ENCODE data around the gene TTK.

Gene TTK

GRCh38 chr6:79993911-79994309 is 10.5 kb upstream of the TTK start:
- no peaks in the 10 kb centered on the region for H3K4me1 ChIP-seq (ENCODE audit: control insufficient read depth in 1 of 2, insufficient read depth in 2 of 2, low read length in 2 of 2)
- no peak overlapping the region for H3K4me3 ChIP-seq (ENCODE audit: low read depth in 1 of 2, low read length in 2 of 2)
- no peak overlapping the region for H3K27ac ChIP-seq (ENCODE audit: low read length)
- H3K9me3 ChIP-seq (ENCODE audit: control insufficient read depth in 1 of 2, low read length in 2 of 2), result no peaks in the 10 kb centered on the region
- H3K27me3 ChIP-seq (ENCODE audit: low read depth, low read length), result no peaks in the 10 kb centered on the region
- no peaks in the 10 kb centered on the region for H3K36me3 ChIP-seq (ENCODE audit: control insufficient read depth in 1 of 2, insufficient read depth in 2 of 2, low read length in 2 of 2)

GRCh38 chr6:79997728-79998127 is 6.7 kb upstream of the TTK start:
- H3K27ac ChIP-seq (ENCODE audit: low read length), result no peak overlapping the region
- no peaks in the 10 kb centered on the region for H3K36me3 ChIP-seq (ENCODE audit: control insufficient read depth in 1 of 2, insufficient read depth in 2 of 2, low read length in 2 of 2)
- H3K4me1 ChIP-seq (ENCODE audit: control insufficient read depth in 1 of 2, insufficient read depth in 2 of 2, low read length in 2 of 2), result no peaks in the 10 kb centered on the region
- no peaks in the 10 kb centered on the region for H3K9me3 ChIP-seq (ENCODE audit: control insufficient read depth in 1 of 2, low read length in 2 of 2)
- H3K4me3 ChIP-seq (ENCODE audit: low read depth in 1 of 2, low read length in 2 of 2), result no peak overlapping the region
- H3K27me3 ChIP-seq (ENCODE audit: low read depth, low read length), result no peaks in the 10 kb centered on the region

- no peaks in the 10 kb centered on the region for H3K27me3 ChIP-seq (ENCODE audit: low read depth, low read length)
- H3K9me3 ChIP-seq (ENCODE audit: control insufficient read depth in 1 of 2, low read length in 2 of 2), result no peaks in the 10 kb centered on the region
Measured at GRCh38 chr6:80001337-80001736, 3.1 kb upstream of the TTK start.

GRCh38 chr6:80003826-80004172 is 650 bp upstream of the TTK start:
- no peaks in the 10 kb centered on the region for H3K27me3 ChIP-seq (ENCODE audit: low read depth, low read length)
- H3K4me1 ChIP-seq (ENCODE audit: control insufficient read depth in 1 of 2, insufficient read depth in 2 of 2, low read length in 2 of 2), result peaks cover 0 to 15% of the 10 kb centered on the region in 2 donors
- H3K9me3 ChIP-seq (ENCODE audit: control insufficient read depth in 1 of 2, low read length in 2 of 2), result no peaks in the 10 kb centered on the region
- H3K27ac ChIP-seq (ENCODE audit: low read length), result peak overlapping the region; percentile 82
- no peaks in the 10 kb centered on the region for H3K36me3 ChIP-seq (ENCODE audit: control insufficient read depth in 1 of 2, insufficient read depth in 2 of 2, low read length in 2 of 2)
- peak overlapping the region; percentile 84 to 92 for H3K4me3 ChIP-seq (ENCODE audit: low read depth in 1 of 2, low read length in 2 of 2)

More at GRCh38 chr6:80001337-80001736, 3.1 kb upstream of the TTK start:
- Histone ChIP-seq H3K27ac (ENCODE audit: low read length) (no peak overlapping the region), H3K4me1 (ENCODE audit: control insufficient read depth in 1 of 2, insufficient read depth in 2 of 2, low read length in 2 of 2) (peaks cover 0 to 15% of the 10 kb centered on the region in 2 donors), H3K36me3 (ENCODE audit: control insufficient read depth in 1 of 2, insufficient read depth in 2 of 2, low read length in 2 of 2) (no peaks in the 10 kb centered on the region), H3K4me3 (ENCODE audit: low read depth in 1 of 2, low read length in 2 of 2) (no peak overlapping the region)

GRCh38 chr6:80005406-80005805 is 957 bp downstream of the TTK start:
- Histone ChIP-seq H3K27ac (ENCODE audit: low read length) (no peak overlapping the region), H3K4me3 (ENCODE audit: low read depth in 1 of 2, low read length in 2 of 2) (peak overlapping the region; percentile 84 to 92), H3K9me3 (ENCODE audit: control insufficient read depth in 1 of 2, low read length in 2 of 2) (no peaks in the 10 kb centered on the region), H3K4me1 (ENCODE audit: control insufficient read depth in 1 of 2, insufficient read depth in 2 of 2, low read length in 2 of 2) (peaks cover 0 to 15% of the 10 kb centered on the region in 2 donors), H3K36me3 (ENCODE audit: control insufficient read depth in 1 of 2, insufficient read depth in 2 of 2, low read length in 2 of 2) (no peaks in the 10 kb centered on the region), H3K27me3 (ENCODE audit: low read depth, low read length) (no peaks in the 10 kb centered on the region)

GRCh38 chr6:80006541-80006940 is 2.1 kb downstream of the TTK start:
- peaks cover 0 to 15% of the 10 kb centered on the region in 2 donors for H3K4me1 ChIP-seq (ENCODE audit: control insufficient read depth in 1 of 2, insufficient read depth in 2 of 2, low read length in 2 of 2)
- no peaks in the 10 kb centered on the region for H3K27me3 ChIP-seq (ENCODE audit: low read depth, low read length)
- no peaks in the 10 kb centered on the region for H3K36me3 ChIP-seq (ENCODE audit: control insufficient read depth in 1 of 2, insufficient read depth in 2 of 2, low read length in 2 of 2)
- H3K4me3 ChIP-seq (ENCODE audit: low read depth in 1 of 2, low read length in 2 of 2), result no peak overlapping the region
- H3K27ac ChIP-seq (ENCODE audit: low read length), result no peak overlapping the region
- H3K9me3 ChIP-seq (ENCODE audit: control insufficient read depth in 1 of 2, low read length in 2 of 2), result no peaks in the 10 kb centered on the region

GRCh38 chr6:80009531-80009930 is 5.1 kb downstream of the TTK start:
- Histone ChIP-seq H3K4me1 (ENCODE audit: control insufficient read depth in 1 of 2, insufficient read depth in 2 of 2, low read length in 2 of 2) (peaks cover 0 to 9% of the 10 kb centered on the region in 2 donors), H3K4me3 (ENCODE audit: low read depth in 1 of 2, low read length in 2 of 2) (no peak overlapping the region), H3K36me3 (ENCODE audit: control insufficient read depth in 1 of 2, insufficient read depth in 2 of 2, low read length in 2 of 2) (no peaks in the 10 kb centered on the region), H3K9me3 (ENCODE audit: control insufficient read depth in 1 of 2, low read length in 2 of 2) (no peaks in the 10 kb centered on the region), H3K27me3 (ENCODE audit: low read depth, low read length) (no peaks in the 10 kb centered on the region), H3K27ac (ENCODE audit: low read length) (no peak overlapping the region)

- no peaks in the 10 kb centered on the region for H3K9me3 ChIP-seq (ENCODE audit: control insufficient read depth in 1 of 2, low read length in 2 of 2)
- H3K36me3 ChIP-seq (ENCODE audit: control insufficient read depth in 1 of 2, insufficient read depth in 2 of 2, low read length in 2 of 2), result no peaks in the 10 kb centered on the region
- H3K4me3 ChIP-seq (ENCODE audit: low read depth in 1 of 2, low read length in 2 of 2), result no peak overlapping the region
- no peaks in the 10 kb centered on the region for H3K27me3 ChIP-seq (ENCODE audit: low read depth, low read length)
- no peak overlapping the region for H3K27ac ChIP-seq (ENCODE audit: low read length)
- peaks cover 0 to 1% of the 10 kb centered on the region in 2 donors for H3K4me1 ChIP-seq (ENCODE audit: control insufficient read depth in 1 of 2, insufficient read depth in 2 of 2, low read length in 2 of 2)
Measured at GRCh38 chr6:80010288-80010687, 5.8 kb downstream of the TTK start.

GRCh38 chr6:80015839-80016435 is 11.5 kb downstream of the TTK start:
- Histone ChIP-seq H3K27ac (ENCODE audit: low read length) (no peak overlapping the region), H3K36me3 (ENCODE audit: control insufficient read depth in 1 of 2, insufficient read depth in 2 of 2, low read length in 2 of 2) (no peaks in the 10 kb centered on the region), H3K4me1 (ENCODE audit: control insufficient read depth in 1 of 2, insufficient read depth in 2 of 2, low read length in 2 of 2) (no peaks in the 10 kb centered on the region), H3K27me3 (ENCODE audit: low read depth, low read length) (no peaks in the 10 kb centered on the region), H3K4me3 (ENCODE audit: low read depth in 1 of 2, low read length in 2 of 2) (no peak overlapping the region), H3K9me3 (ENCODE audit: control insufficient read depth in 1 of 2, low read length in 2 of 2) (no peaks in the 10 kb centered on the region)

- no peaks in the 10 kb centered on the region for H3K9me3 ChIP-seq (ENCODE audit: control insufficient read depth in 1 of 2, low read length in 2 of 2)
- no peaks in the 10 kb centered on the region for H3K27me3 ChIP-seq (ENCODE audit: low read depth, low read length)
- H3K36me3 ChIP-seq (ENCODE audit: control insufficient read depth in 1 of 2, insufficient read depth in 2 of 2, low read length in 2 of 2), result no peaks in the 10 kb centered on the region
- no peak overlapping the region for H3K4me3 ChIP-seq (ENCODE audit: low read depth in 1 of 2, low read length in 2 of 2)
- H3K27ac ChIP-seq (ENCODE audit: low read length), result no peak overlapping the region
- H3K4me1 ChIP-seq (ENCODE audit: control insufficient read depth in 1 of 2, insufficient read depth in 2 of 2, low read length in 2 of 2), result no peaks in the 10 kb centered on the region
Measured at GRCh38 chr6:80020381-80021120, 16.1 kb downstream of the TTK start.

- no peaks in the 10 kb centered on the region for H3K36me3 ChIP-seq (ENCODE audit: control insufficient read depth in 1 of 2, insufficient read depth in 2 of 2, low read length in 2 of 2)
- H3K27me3 ChIP-seq (ENCODE audit: low read depth, low read length), result no peaks in the 10 kb centered on the region
- H3K4me3 ChIP-seq (ENCODE audit: low read depth in 1 of 2, low read length in 2 of 2), result no peak overlapping the region
- H3K9me3 ChIP-seq (ENCODE audit: control insufficient read depth in 1 of 2, low read length in 2 of 2), result no peaks in the 10 kb centered on the region
- no peak overlapping the region for H3K27ac ChIP-seq (ENCODE audit: low read length)
- no peaks in the 10 kb centered on the region for H3K4me1 ChIP-seq (ENCODE audit: control insufficient read depth in 1 of 2, insufficient read depth in 2 of 2, low read length in 2 of 2)
Measured at GRCh38 chr6:80021131-80021530, 16.7 kb downstream of the TTK start.

- Histone ChIP-seq H3K27ac (ENCODE audit: low read length) (no peak overlapping the region), H3K9me3 (ENCODE audit: control insufficient read depth in 1 of 2, low read length in 2 of 2) (no peaks in the 10 kb centered on the region), H3K4me1 (ENCODE audit: control insufficient read depth in 1 of 2, insufficient read depth in 2 of 2, low read length in 2 of 2) (no peaks in the 10 kb centered on the region), H3K4me3 (ENCODE audit: low read depth in 1 of 2, low read length in 2 of 2) (no peak overlapping the region), H3K27me3 (ENCODE audit: low read depth, low read length) (no peaks in the 10 kb centered on the region), H3K36me3 (ENCODE audit: control insufficient read depth in 1 of 2, insufficient read depth in 2 of 2, low read length in 2 of 2) (no peaks in the 10 kb centered on the region)
Measured at GRCh38 chr6:80021591-80021990, 17.1 kb downstream of the TTK start.
